Measurements from ENCODE around the gene SLC45A2. TPM values are rescaled to one million over a fixed set of nuclear protein-coding genes. Genes with fewer than 3 reads are reported as not detected.
"Not testable (repeated sequence)": the region's sequence is repeated elsewhere in the genome, so short reads cannot be mapped to it uniquely, and the experiment has no call there.

SLC45A2 gene
- total RNA-seq, 1 experiment from 2014 or later: not detected

DNA sequence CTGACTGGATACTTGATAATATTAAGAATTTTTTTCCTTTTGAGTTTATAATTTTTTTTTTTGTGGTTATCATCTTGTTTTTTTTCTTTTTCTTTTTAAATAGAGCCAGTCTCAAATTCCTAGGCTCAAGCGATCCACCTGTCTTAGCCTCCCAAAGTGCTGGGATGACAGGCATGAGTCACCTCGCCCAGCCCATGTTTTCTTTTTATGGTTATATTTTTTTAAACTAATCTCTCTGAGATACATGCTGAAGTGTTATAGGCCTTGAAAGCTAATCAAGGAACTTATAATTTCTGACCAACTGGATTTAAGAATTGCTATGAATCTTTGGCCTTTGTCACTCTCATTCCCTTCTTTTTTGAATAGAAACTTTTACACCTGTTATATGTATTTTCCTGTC, 30.1 kb upstream of the SLC45A2 start:
- H3K9me3 ChIP-seq (replicated peaks): no peaks in the 10 kb centered on the region
- H3K4me3 ChIP-seq: no peak overlapping the region
- H3K27ac ChIP-seq: no peak overlapping the region
- DNase-seq: peak in 1 of 2 experiments; percentile 25
- no peaks in the 10 kb centered on the region; the same call in 1 of the 2 replicates for H3K36me3 ChIP-seq
- peaks cover 9% of the 10 kb centered on the region for H3K4me1 ChIP-seq
- no peaks in the 10 kb centered on the region for H3K27me3 ChIP-seq

DNA sequence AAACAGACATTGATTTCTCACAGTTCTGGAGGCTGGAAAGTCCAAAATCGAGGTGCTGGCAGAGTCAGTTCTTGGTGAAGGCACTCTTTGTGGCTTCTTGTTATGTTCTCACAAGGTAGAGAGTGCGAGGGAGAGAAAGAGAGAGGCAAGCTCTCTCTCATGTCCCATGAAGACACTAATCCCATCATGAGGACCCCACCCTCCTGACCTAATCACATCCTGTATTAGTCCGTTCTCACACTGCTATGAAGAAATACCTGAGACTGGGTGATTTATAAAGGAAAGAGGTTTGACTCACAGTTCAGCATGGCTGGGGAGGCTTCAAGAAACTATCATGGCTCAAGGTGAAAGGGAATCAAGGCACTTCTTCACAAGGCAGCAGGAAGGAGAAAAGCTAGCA, 29.1 kb upstream of the SLC45A2 start:
- no peak for DNase-seq
- Histone ChIP-seq H3K4me3 (no peak overlapping the region), H3K4me1 (peaks cover 18% of the 10 kb centered on the region), H3K36me3 (no peaks in the 10 kb centered on the region; the same call in 1 of the 2 replicates), H3K27me3 (no peaks in the 10 kb centered on the region), H3K9me3 (replicated peaks) (no peaks in the 10 kb centered on the region), H3K27ac (no peak overlapping the region)

DNA sequence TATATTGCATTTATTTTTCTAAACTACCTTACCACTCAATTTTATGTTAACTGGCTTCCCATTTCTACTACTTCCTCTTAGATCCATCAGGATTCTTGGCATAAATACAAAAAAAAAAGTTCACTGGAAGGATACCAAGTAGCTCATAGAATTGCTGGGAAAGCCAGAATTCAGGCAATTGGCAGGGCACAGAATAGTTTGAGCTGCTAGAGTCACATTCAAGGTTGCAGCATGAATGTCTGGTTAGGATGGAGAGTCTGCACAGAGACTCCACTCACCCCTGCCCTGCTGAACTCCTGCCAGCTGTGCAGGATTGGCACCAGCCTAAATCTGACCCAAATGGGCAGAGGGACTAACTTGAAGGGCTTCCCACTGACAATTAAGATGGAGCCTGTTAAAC, 28.3 kb upstream of the SLC45A2 start:
- no peak overlapping the region for H3K27ac ChIP-seq
- no peak overlapping the region for H3K4me3 ChIP-seq
- no peaks in the 10 kb centered on the region for H3K27me3 ChIP-seq
- H3K9me3 ChIP-seq (replicated peaks): no peaks in the 10 kb centered on the region
- H3K36me3 ChIP-seq: no peaks in the 10 kb centered on the region
- peaks cover 18% of the 10 kb centered on the region for H3K4me1 ChIP-seq
- no peak for DNase-seq

DNA sequence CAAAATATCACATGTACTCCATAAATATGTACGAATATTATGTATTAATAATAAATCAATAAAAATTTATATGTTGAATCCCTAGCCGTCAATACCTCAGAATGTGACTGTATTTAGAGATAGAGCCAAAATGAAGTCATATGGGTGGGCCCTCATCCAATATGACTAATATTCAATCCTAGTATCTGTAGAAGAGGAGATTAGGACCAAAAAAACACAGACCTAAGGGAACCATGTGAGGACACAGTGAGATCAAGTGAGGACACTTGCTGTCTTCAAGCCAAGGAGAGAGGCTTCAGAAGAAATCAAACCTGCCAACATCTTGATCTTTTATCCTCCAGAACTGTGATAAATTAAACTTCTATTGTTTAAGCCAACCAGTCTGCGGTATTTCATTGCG, 27.0 kb upstream of the SLC45A2 start:
- Histone ChIP-seq H3K27me3 (no peaks in the 10 kb centered on the region), H3K4me3 (no peak overlapping the region), H3K36me3 (no peaks in the 10 kb centered on the region), H3K27ac (no peak overlapping the region), H3K4me1 (peaks cover 20% of the 10 kb centered on the region), H3K9me3 (replicated peaks) (no peaks in the 10 kb centered on the region)
- DNase-seq: no peak

DNA sequence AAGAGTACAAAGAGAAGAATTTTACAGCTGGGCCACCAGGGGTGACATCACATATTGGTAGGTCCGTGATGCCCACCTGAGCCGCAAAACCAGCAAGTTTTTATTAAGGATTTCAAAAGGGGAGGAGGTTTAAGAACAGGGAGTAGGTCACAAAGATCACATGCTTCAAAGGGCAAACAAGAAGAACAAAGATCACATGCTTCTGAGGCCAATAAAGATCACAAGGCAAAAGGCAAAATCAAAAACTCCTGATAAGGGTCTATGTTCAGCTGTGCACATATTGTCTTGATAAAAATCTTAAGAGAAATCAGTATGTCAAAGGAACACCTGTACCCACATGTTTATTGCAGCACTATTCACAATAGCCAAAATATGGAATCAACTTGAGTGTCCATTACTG, 25.7 kb upstream of the SLC45A2 start:
- not testable (repeated sequence) for H3K9me3 ChIP-seq (replicated peaks); H3K27ac ChIP-seq; H3K36me3 ChIP-seq; DNase-seq; H3K27me3 ChIP-seq; H3K4me3 ChIP-seq
- peaks cover 20% of the 10 kb centered on the region for H3K4me1 ChIP-seq

DNA sequence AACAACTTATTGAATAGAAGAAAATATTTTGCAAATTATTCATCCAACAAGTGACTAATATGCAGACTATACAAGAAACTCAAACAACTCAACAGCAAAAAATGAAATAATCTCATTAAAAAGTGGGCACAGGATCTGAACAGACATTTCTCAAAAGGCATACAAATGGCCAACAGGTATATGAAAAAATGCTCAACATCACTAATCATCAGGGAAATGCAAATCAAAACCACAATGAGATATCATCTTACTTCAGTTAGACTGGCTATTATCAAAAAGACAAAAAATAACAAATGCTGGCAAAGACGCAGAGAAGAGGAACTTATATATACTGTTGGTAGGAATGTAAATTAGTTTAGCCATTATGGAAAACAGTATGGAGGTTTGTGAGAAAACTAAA, 25.1 kb upstream of the SLC45A2 start:
- Histone ChIP-seq H3K36me3 (no peaks in the 10 kb centered on the region; the same call in 1 of the 2 replicates), H3K4me1 (peaks cover 17% of the 10 kb centered on the region), H3K27me3 (no peaks in the 10 kb centered on the region), H3K9me3 (replicated peaks) (no peaks in the 10 kb centered on the region), H3K27ac (no peak overlapping the region), H3K4me3 (no peak overlapping the region)
- DNase-seq: no peak

DNA sequence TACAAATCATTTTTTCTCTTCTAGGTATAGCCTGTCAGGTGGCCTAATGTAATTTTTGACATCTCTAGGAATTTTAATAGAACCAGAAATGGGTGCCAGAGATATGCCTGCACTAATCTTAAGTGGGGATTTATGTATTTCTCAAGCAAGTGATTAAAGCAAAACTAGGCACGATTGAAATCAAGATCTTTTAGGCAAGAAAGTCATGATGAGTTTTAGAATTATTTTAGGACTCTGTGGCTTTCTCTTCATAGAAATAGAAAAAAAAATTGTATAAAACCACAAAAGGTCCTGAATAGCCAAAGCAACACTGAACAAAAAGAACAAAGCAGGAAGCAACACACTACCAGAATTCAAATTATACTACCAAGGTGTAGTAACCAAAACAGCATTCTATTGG, 24.3 kb upstream of the SLC45A2 start:
- peak overlapping the region; percentile 72; the same call in 1 of the 2 replicates for H3K27ac ChIP-seq
- no peaks in the 10 kb centered on the region for H3K27me3 ChIP-seq
- peak in 1 of 2 experiments; percentile 30 for DNase-seq
- H3K4me1 ChIP-seq: peaks cover 11% of the 10 kb centered on the region
- no peaks in the 10 kb centered on the region; the same call in 1 of the 2 replicates for H3K36me3 ChIP-seq
- H3K9me3 ChIP-seq (replicated peaks): no peaks in the 10 kb centered on the region
- peak overlapping the region; percentile 73 for H3K4me3 ChIP-seq

DNA sequence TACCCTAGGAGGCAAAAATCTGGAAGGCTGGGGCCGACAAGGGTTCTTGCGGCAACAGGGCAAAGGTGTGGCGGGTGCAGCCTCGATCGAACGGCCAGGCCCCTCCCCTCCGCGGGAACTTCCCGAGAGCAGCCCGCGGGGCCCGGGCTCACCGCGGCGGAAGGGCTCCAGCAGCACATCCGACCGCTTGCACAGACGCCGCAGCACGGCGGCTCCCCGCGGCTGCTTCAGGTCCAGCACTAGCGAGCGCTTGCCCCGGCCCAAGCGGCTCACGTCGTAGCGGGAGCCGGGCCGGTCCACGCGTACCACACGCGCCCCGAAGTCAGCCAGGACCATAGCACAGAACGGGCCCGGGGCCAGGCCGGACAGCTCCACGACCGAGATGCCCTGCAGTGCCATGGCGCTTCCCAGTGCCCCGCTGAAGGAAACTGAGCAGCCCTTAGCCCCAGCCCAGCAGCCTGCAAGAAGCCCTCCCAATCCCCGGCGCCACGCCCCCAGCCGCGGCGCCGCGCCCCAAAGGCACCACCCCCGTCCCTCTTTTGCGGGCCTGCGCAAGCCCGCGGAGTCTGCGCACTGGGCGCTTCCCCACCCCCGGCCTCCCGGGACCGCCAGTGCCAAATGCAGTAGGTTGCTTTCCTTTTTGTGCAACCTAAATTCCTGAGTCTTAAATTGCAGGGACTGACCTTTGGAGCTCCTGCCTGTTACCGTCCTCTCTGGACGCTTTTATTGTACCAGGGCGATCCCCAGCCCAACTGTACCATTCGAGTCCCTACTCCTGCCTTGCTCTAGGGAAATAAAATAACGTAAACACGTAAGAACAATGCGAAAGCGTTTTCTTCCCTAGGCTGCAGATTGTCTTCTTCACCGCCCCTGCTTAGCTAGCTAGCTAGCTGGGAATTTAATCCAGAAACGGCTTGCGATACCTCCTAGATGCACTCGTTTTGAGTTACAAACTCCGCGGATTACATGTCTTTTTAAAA, 23.4 kb upstream of the SLC45A2 start, which contains the start of gene AMACR:
Gene AMACR (minus strand): TSS at position 430 of the 980 bp plus-strand sequence. CDS start 31 bp downstream, at position 399.
- Histone ChIP-seq H3K27ac (peak within 1 kb of the TSS; percentile 72), H3K36me3 (no peaks in the 10 kb centered on the region; the same call in 1 of the 2 replicates), H3K9me3 (replicated peaks) (no peaks in the 10 kb centered on the region), H3K27me3 (no peaks in the 10 kb centered on the region), H3K4me3 (peak within 1 kb of the TSS; percentile 73), H3K4me1 (peaks cover 11% of the 10 kb centered on the region)
- DNase-seq: peak; percentile 96 to 97

DNA sequence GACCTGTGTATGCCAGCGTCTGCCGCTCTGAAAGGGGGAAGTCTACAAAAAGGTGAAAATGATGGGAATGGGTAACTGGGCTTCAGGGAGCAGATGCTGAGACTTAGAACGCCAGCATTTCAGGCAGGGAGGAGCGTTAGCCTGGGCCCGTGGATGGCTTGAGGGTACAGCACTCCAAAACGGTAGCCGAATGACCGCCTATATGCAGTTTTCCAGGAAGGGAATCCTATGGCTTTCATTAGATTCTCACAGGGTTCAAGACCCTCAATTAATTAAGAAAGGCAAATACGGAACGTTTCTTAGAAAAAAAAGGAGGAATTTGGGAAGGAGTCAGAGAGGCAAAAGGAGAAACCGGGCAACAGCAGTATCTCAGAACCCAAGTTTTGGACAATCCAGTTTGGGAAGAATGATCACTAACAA, 22.7 kb upstream of the SLC45A2 start:
- H3K4me3 ChIP-seq: peak overlapping the region; percentile 73
- no peaks in the 10 kb centered on the region; the same call in 1 of the 2 replicates for H3K36me3 ChIP-seq
- DNase-seq: peak; percentile 19 to 55
- peaks cover 11% of the 10 kb centered on the region for H3K4me1 ChIP-seq
- H3K9me3 ChIP-seq (replicated peaks): no peaks in the 10 kb centered on the region
- H3K27ac ChIP-seq: peak overlapping the region; percentile 72
- no peaks in the 10 kb centered on the region for H3K27me3 ChIP-seq

DNA sequence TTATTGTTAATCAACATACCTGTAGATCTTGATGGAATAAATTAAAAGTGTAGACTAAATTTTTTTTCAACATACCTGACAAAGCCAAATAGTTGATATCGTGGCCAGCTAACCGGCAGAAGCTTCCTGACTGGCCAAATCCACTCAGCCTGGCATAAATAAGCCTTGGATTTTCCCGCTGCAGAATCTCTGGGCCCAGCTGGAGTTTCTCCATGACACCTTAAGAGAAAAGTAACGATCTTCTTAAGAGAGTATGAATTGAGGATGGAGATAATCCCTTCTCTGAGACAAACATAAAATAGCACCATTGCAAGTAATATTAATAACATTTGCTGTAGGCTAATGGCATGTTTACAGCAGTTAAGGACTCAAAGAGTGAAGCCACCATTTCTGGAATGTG, 21.2 kb upstream of the SLC45A2 start:
- Histone ChIP-seq H3K27ac (no peak overlapping the region), H3K9me3 (replicated peaks) (no peaks in the 10 kb centered on the region), H3K27me3 (no peaks in the 10 kb centered on the region), H3K4me1 (peaks cover 16% of the 10 kb centered on the region), H3K4me3 (no peak overlapping the region), H3K36me3 (no peaks in the 10 kb centered on the region; the same call in 1 of the 2 replicates)
- no peak for DNase-seq

DNA sequence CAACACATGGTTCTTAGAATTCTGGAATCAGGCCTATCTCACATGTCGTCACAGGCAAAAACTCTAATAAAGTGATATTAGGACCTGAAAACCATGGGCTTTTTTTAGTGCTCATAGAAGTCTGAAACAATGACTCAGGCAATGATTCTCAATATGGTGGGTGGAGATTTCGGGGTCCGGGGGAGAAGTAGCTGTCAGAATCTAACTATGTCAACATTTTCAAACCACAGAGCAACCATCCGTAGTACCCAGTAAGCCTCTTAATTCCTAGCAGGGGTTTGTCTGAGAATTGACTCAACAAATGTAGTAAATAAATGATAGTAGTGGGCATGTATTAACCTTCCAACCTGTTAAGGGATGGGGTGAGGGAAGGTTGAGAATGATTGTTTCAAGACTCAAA, 20.7 kb upstream of the SLC45A2 start:
- Histone ChIP-seq H3K27me3 (no peaks in the 10 kb centered on the region), H3K9me3 (replicated peaks) (no peaks in the 10 kb centered on the region), H3K27ac (no peak overlapping the region), H3K4me1 (peaks cover 18% of the 10 kb centered on the region), H3K4me3 (no peak overlapping the region), H3K36me3 (no peaks in the 10 kb centered on the region; the same call in 1 of the 2 replicates)
- DNase-seq: no peak

DNA sequence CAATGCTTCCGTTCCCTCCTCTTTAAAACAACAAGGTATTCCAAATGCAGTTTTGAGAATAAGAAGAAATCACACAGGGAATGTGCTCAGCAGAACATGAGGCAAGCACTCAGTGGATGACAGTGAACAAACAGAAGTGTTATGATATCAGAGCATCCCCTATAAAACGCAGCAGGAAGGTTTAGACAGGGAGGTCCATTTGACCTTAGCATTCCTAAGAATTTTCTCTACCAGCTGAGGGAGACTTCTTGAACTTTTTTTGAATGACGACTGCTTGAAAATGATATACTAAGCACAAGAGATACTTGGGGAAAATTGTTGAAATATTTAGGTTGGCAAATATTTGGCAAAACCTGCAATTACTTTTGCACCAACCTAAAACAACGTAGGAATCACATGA, 19.4 kb upstream of the SLC45A2 start:
- no peak for DNase-seq
- no peaks in the 10 kb centered on the region for H3K27me3 ChIP-seq
- no peak overlapping the region for H3K27ac ChIP-seq
- no peak overlapping the region for H3K4me3 ChIP-seq
- peaks cover 10% of the 10 kb centered on the region for H3K4me1 ChIP-seq
- H3K36me3 ChIP-seq: no peaks in the 10 kb centered on the region; the same call in 1 of the 2 replicates
- H3K9me3 ChIP-seq (replicated peaks): no peaks in the 10 kb centered on the region

DNA sequence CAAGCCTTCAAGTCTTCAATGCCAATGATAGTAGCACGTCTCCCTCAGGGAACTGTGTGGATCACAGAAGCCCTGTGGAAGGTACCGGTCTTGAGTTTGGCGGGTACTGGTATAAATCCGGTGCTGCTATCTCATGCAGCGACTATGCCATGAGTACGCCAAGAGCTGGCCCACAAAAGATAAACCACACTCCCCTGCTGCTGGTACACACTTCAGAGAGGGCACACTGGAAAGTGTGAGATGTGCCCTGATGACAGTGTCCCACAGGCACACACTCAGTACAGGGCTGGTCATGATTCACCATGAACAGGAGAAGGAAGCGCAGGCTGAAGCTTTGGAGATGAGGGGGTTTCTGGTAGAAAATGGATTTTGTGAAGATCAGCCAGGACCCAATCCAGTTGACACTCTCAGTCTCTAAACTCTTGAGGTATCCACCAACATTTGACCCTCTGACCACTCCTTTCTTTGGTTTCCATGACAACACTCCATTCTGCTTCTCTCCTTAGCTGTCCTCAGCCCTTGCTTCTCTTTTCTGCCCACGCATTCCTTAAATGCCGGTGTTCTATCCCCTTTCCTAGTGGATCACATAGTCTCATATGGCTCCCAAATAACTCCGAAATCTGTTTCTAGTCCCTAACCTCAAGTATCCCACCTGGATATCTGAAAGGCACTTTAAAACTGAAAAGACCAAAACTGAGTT, 18.3 kb upstream of the SLC45A2 start:
- no peaks in the 10 kb centered on the region; the same call in 1 of the 2 replicates for H3K36me3 ChIP-seq
- no peak overlapping the region for H3K4me3 ChIP-seq
- no peak overlapping the region for H3K27ac ChIP-seq
- H3K27me3 ChIP-seq: no peaks in the 10 kb centered on the region
- DNase-seq: no peak
- peaks cover 9% of the 10 kb centered on the region; the same call in 1 of the 2 replicates for H3K4me1 ChIP-seq
- H3K9me3 ChIP-seq (replicated peaks): no peaks in the 10 kb centered on the region

DNA sequence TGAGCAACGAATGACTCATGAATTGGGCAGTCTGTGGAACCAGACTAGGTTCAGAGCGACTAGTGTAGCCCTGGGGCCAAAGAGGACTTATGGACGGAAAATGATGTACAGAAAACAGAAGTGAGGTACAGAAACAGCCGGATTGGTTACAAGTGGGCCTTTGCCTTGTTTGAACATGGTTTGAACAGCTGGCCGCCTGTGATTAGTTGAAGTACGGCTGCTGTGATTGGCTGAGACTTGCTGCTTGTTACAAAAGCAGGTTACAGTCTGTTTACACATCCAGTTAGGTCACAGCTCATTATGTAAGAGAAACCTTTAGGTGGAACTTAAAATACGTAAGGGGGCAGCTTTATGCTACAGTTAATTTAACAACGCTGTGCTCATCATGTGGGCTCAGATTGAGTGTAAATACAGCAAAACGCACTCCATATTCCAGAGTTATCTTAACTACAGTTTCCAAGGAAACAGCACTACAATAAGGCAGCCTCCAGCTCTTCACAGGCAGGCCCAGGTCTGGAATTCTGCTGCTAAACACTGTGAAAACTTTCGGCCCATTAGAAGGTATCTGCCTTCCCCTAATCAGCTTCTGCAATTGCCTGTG, 16.8 kb upstream of the SLC45A2 start:
- H3K27ac ChIP-seq: peak overlapping the region; percentile 52
- peak; percentile 82 to 87 for DNase-seq
- H3K36me3 ChIP-seq: no peaks in the 10 kb centered on the region; the same call in 1 of the 2 replicates
- H3K4me3 ChIP-seq: no peak overlapping the region
- H3K9me3 ChIP-seq (replicated peaks): no peaks in the 10 kb centered on the region
- peaks cover 6% of the 10 kb centered on the region; the same call in 1 of the 2 replicates for H3K4me1 ChIP-seq
- no peaks in the 10 kb centered on the region for H3K27me3 ChIP-seq
